CMK (cell line): ENCODE results near the gene VHLL.
A peak's percentile ranks its signal among the peaks of the same experiment; 100 is the strongest.

Experiments
- DNase-seq: peaks from one replicate; pipeline ENCODE4 v3.0.0-alpha.2; 2010; ENCODE audit warnings: low read depth

VHLL gene

GRCh38 chr1:156253634-156254033, 45.5 kb downstream of the VHLL start:
- DNase-seq = no peak

- DNase-seq = peak; percentile 71
Measured at GRCh38 chr1:156251527-156251926, 47.6 kb downstream of the VHLL start.

GRCh38 chr1:156249593-156249992, 49.5 kb downstream of the VHLL start:
- DNase-seq = no peak
